GM23338 (cell line): ENCODE measurements around the gene EXOC6B. TPM values are rescaled to one million over a fixed set of nuclear protein-coding genes. Genes with fewer than 3 reads are reported as not detected.

Experiments used
- ATAC-seq: fragments of 200-7000 bp; cut with Tn5 transposase; 3 replicates; pipeline ENCODE4 v1.9.1; 2020
- DNase-seq: peaks from one replicate; pipeline ENCODE4 v3.0.0-alpha.2; 2015; ENCODE audit warnings: low spot score
- H2AFZ ChIP-seq: fragments of 200-600 bp; sonication (generic); 2 replicates; pipeline ENCODE4 v1.8.0; 2016; ENCODE audit warnings: antibody characterized with exemption, mild to moderate bottlenecking, moderate library complexity
- H3F3A ChIP-seq: fragments of 200-600 bp; sonication (generic); replicated peaks from 2 replicates; pipeline ENCODE4 v1.8.0; 2017; ENCODE audit warnings: antibody characterized with exemption, mixed run types, low read depth
- H3K27ac ChIP-seq: fragments of 200-600 bp; sonication (generic); 2 replicates; pipeline ENCODE4 v1.6.1; 2016; ENCODE audit warnings: low read depth
- H3K27me3 ChIP-seq: fragments of 200-600 bp; sonication (generic); 2 replicates; pipeline ENCODE4 v1.8.0; 2016; ENCODE audit warnings: mild to moderate bottlenecking, mixed run types, moderate library complexity; ENCODE audit not compliant: insufficient read depth
- H3K36me3 ChIP-seq: fragments of 200-600 bp; sonication (generic); 2 replicates; pipeline ENCODE4 v1.8.0; 2016; ENCODE audit warnings: mild to moderate bottlenecking; ENCODE audit not compliant: insufficient read depth
- H3K4me1 ChIP-seq: fragments of 200-600 bp; sonication (generic); 2 replicates; pipeline ENCODE4 v1.8.0; 2016; ENCODE audit warnings: mild to moderate bottlenecking, moderate library complexity; ENCODE audit not compliant: insufficient read depth
- H3K4me2 ChIP-seq: fragments of 200-600 bp; sonication (generic); 2 replicates; pipeline ENCODE4 v1.7.1; 2017; ENCODE audit warnings: mixed run types
- H3K4me3 ChIP-seq: fragments of 200-600 bp; sonication (generic); 2 replicates; pipeline ENCODE4 v1.6.1; 2016; ENCODE audit warnings: mixed run types
- H3K79me2 ChIP-seq: fragments of 200-600 bp; sonication (generic); replicated peaks from 2 replicates; pipeline ENCODE4 v1.8.0; 2017; ENCODE audit warnings: mild to moderate bottlenecking; ENCODE audit not compliant: insufficient read depth
- H3K9me2 ChIP-seq: fragments of 200-600 bp; sonication (generic); 2 replicates; pipeline ENCODE4 v1.8.0; 2017; ENCODE audit not compliant: insufficient read depth
- H4K20me1 ChIP-seq: fragments of 200-600 bp; sonication (generic); replicated peaks from 2 replicates; pipeline ENCODE4 v1.8.0; 2017; ENCODE audit warnings: mild to moderate bottlenecking; ENCODE audit not compliant: insufficient read depth
- H3K27ac Mint-ChIP-seq: 2 replicates; pipeline ENCODE4 v1.8.0; 2020; ENCODE audit warnings: inconsistent platforms, mild to moderate bottlenecking, moderate library complexity, mixed read lengths
- H3K27me3 Mint-ChIP-seq: 3 replicates; pipeline ENCODE4 v1.8.0; 2022; ENCODE audit warnings: low read depth, mild to moderate bottlenecking, moderate library complexity, mixed read lengths, inconsistent platforms; ENCODE audit not compliant: insufficient read depth, poor library complexity
- H3K36me3 Mint-ChIP-seq: 3 replicates; pipeline ENCODE4 v1.8.0; 2021; ENCODE audit warnings: low read depth, mild to moderate bottlenecking, inconsistent platforms, moderate library complexity, mixed read lengths
- H3K4me1 Mint-ChIP-seq: 3 replicates; pipeline ENCODE4 v1.8.0; 2020; ENCODE audit warnings: mild to moderate bottlenecking, inconsistent platforms, mixed read lengths
- H3K4me3 Mint-ChIP-seq: 3 replicates; pipeline ENCODE4 v1.8.0; 2021; ENCODE audit warnings: moderate library complexity, mild to moderate bottlenecking, inconsistent platforms, mixed read lengths
- H3K9me3 Mint-ChIP-seq: 3 replicates; pipeline ENCODE4 v1.8.0; 2020; ENCODE audit warnings: moderate library complexity, mild to moderate bottlenecking, inconsistent platforms, mixed read lengths
- CREB1 ChIP-seq: fragments of 250-450 bp; sonication (Bioruptor Pico); IDR thresholded peaks from 2 replicates; pipeline ENCODE4 v1.5.0; 2020; ENCODE audit warnings: low read depth, mild to moderate bottlenecking, moderate library complexity
- JUNB ChIP-seq: IDR thresholded peaks from one replicate; pipeline ENCODE4 v1.6.1; 2016; ENCODE audit warnings: antibody characterized with exemption; ENCODE audit not compliant: unreplicated experiment
- NANOG ChIP-seq: IDR thresholded peaks from 2 replicates; pipeline ENCODE4 v1.6.1; 2016; ENCODE audit warnings: antibody characterized with exemption, borderline replicate concordance
- POLR2AphosphoS5 ChIP-seq: IDR thresholded peaks from 2 replicates; pipeline ENCODE4 v1.6.1; 2016; ENCODE audit warnings: antibody characterized with exemption, low read depth
- STAT1 ChIP-seq: IDR thresholded peaks from one replicate; pipeline ENCODE4 v1.6.1; 2016; ENCODE audit warnings: antibody characterized with exemption; ENCODE audit not compliant: unreplicated experiment
- polyA plus RNA-seq: library from polyadenylated mRNA; unstranded; fragments of >200 nt; fragmentation: Nextera tagmentation; extraction: Ambion mirVana; gene quantifications from 2 replicates; pipeline ENCODE4 v1.2.1, GENCODE V29; 2016
- total RNA-seq: library from RNA; depleted of rRNA; stranded (reverse); fragments of >200 nt; shearing (Covaris generic); gene quantifications from 2 replicates; pipeline ENCODE4 v1.2.3, GENCODE V29; 2014
- TF ChIP-seq, protein P1 (sequence below): fragments of 250-450 bp; sonication (Bioruptor Pico); IDR thresholded peaks from 2 replicates; pipeline ENCODE4 v1.5.0; 2020; ENCODE audit warnings: mild to moderate bottlenecking, moderate library complexity
- TF ChIP-seq, protein P2 (sequence below): IDR thresholded peaks from 2 replicates; pipeline ENCODE4 v1.6.1; 2016; ENCODE audit warnings: antibody characterized with exemption
- TF ChIP-seq, protein P3 (sequence below): IDR thresholded peaks from one replicate; pipeline ENCODE4 v1.6.1; 2018; ENCODE audit warnings: antibody characterized with exemption; ENCODE audit not compliant: unreplicated experiment

EXOC6B gene
- total and polyA plus RNA-seq, 2 experiments from 2014 or later = 7.2 to 45.9 TPM

GRCh38 chr2:72293620-72294019 lies 532.2 kb downstream of the EXOC6B start (continued):
- TF ChIP-seq, protein P1, sequence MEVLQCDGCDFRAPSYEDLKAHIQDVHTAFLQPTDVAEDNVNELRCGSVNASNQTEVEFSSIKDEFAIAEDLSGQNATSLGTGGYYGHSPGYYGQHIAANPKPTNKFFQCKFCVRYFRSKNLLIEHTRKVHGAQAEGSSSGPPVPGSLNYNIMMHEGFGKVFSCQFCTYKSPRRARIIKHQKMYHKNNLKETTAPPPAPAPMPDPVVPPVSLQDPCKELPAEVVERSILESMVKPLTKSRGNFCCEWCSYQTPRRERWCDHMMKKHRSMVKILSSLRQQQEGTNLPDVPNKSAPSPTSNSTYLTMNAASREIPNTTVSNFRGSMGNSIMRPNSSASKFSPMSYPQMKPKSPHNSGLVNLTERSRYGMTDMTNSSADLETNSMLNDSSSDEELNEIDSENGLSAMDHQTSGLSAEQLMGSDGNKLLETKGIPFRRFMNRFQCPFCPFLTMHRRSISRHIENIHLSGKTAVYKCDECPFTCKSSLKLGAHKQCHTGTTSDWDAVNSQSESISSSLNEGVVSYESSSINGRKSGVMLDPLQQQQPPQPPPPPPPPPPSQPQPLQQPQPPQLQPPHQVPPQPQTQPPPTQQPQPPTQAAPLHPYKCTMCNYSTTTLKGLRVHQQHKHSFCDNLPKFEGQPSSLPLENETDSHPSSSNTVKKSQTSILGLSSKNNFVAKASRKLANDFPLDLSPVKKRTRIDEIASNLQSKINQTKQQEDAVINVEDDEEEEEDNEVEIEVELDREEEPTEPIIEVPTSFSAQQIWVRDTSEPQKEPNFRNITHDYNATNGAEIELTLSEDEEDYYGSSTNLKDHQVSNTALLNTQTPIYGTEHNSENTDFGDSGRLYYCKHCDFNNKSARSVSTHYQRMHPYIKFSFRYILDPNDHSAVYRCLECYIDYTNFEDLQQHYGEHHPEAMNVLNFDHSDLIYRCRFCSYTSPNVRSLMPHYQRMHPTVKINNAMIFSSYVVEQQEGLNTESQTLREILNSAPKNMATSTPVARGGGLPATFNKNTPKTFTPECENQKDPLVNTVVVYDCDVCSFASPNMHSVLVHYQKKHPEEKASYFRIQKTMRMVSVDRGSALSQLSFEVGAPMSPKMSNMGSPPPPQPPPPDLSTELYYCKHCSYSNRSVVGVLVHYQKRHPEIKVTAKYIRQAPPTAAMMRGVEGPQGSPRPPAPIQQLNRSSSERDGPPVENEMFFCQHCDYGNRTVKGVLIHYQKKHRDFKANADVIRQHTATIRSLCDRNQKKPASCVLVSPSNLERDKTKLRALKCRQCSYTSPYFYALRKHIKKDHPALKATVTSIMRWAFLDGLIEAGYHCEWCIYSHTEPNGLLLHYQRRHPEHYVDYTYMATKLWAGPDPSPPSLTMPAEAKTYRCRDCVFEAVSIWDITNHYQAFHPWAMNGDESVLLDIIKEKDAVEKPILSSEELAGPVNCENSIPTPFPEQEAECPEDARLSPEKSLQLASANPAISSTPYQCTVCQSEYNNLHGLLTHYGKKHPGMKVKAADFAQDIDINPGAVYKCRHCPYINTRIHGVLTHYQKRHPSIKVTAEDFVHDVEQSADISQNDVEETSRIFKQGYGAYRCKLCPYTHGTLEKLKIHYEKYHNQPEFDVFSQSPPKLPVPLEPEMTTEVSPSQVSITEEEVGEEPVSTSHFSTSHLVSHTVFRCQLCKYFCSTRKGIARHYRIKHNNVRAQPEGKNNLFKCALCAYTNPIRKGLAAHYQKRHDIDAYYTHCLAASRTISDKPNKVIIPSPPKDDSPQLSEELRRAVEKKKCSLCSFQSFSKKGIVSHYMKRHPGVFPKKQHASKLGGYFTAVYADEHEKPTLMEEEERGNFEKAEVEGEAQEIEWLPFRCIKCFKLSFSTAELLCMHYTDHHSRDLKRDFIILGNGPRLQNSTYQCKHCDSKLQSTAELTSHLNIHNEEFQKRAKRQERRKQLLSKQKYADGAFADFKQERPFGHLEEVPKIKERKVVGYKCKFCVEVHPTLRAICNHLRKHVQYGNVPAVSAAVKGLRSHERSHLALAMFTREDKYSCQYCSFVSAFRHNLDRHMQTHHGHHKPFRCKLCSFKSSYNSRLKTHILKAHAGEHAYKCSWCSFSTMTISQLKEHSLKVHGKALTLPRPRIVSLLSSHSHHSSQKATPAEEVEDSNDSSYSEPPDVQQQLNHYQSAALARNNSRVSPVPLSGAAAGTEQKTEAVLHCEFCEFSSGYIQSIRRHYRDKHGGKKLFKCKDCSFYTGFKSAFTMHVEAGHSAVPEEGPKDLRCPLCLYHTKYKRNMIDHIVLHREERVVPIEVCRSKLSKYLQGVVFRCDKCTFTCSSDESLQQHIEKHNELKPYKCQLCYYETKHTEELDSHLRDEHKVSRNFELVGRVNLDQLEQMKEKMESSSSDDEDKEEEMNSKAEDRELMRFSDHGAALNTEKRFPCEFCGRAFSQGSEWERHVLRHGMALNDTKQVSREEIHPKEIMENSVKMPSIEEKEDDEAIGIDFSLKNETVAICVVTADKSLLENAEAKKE = no peak

GRCh38 chr2:72292433-72292832 lies 533.4 kb downstream of the EXOC6B start:
- Histone ChIP-seq H3K27ac (no peak overlapping the region), H3K4me1 (no peaks in the 10 kb centered on the region), H3K4me3 (no peak overlapping the region), H3K36me3 (no peaks in the 10 kb centered on the region), H4K20me1 (no peaks in the 10 kb centered on the region), H3K4me2 (no peak overlapping the region), H2AFZ (no peak overlapping the region), H3K27me3 (no peaks in the 10 kb centered on the region), H3F3A (no peaks in the 10 kb centered on the region), H3K79me2 (no peaks in the 10 kb centered on the region), H3K9me2 (no peaks in the 10 kb centered on the region)
- H3K4me1 Mint-ChIP-seq = no peaks in the 10 kb centered on the region
- no peak for TF ChIP-seq CREB1
- TF ChIP-seq JUNB = no peak
- TF ChIP-seq, protein P2, sequence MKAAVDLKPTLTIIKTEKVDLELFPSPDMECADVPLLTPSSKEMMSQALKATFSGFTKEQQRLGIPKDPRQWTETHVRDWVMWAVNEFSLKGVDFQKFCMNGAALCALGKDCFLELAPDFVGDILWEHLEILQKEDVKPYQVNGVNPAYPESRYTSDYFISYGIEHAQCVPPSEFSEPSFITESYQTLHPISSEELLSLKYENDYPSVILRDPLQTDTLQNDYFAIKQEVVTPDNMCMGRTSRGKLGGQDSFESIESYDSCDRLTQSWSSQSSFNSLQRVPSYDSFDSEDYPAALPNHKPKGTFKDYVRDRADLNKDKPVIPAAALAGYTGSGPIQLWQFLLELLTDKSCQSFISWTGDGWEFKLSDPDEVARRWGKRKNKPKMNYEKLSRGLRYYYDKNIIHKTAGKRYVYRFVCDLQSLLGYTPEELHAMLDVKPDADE = no peak
- TF ChIP-seq, protein P3, sequence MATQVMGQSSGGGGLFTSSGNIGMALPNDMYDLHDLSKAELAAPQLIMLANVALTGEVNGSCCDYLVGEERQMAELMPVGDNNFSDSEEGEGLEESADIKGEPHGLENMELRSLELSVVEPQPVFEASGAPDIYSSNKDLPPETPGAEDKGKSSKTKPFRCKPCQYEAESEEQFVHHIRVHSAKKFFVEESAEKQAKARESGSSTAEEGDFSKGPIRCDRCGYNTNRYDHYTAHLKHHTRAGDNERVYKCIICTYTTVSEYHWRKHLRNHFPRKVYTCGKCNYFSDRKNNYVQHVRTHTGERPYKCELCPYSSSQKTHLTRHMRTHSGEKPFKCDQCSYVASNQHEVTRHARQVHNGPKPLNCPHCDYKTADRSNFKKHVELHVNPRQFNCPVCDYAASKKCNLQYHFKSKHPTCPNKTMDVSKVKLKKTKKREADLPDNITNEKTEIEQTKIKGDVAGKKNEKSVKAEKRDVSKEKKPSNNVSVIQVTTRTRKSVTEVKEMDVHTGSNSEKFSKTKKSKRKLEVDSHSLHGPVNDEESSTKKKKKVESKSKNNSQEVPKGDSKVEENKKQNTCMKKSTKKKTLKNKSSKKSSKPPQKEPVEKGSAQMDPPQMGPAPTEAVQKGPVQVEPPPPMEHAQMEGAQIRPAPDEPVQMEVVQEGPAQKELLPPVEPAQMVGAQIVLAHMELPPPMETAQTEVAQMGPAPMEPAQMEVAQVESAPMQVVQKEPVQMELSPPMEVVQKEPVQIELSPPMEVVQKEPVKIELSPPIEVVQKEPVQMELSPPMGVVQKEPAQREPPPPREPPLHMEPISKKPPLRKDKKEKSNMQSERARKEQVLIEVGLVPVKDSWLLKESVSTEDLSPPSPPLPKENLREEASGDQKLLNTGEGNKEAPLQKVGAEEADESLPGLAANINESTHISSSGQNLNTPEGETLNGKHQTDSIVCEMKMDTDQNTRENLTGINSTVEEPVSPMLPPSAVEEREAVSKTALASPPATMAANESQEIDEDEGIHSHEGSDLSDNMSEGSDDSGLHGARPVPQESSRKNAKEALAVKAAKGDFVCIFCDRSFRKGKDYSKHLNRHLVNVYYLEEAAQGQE = no peak
- no peak for TF ChIP-seq NANOG
- TF ChIP-seq STAT1 = no peak
- no peak for TF ChIP-seq POLR2AphosphoS5
- no peak overlapping the region for H3K27ac Mint-ChIP-seq
- no peaks in the 10 kb centered on the region for H3K36me3 Mint-ChIP-seq
- no peak for DNase-seq
- H3K27me3 Mint-ChIP-seq = no peaks in the 10 kb centered on the region
- no peak overlapping the region for H3K4me3 Mint-ChIP-seq
- no peaks in the 10 kb centered on the region for H3K9me3 Mint-ChIP-seq
- ATAC-seq = no peak
